Ovary (tissue), 3 donors: ENCODE results near the gene ITPK1.

Experiments used
- EP300 ChIP-seq: sonication (generic); formaldehyde crosslinking; IDR thresholded peaks from one replicate; pipeline ENCODE4 v1.6.1; 2017; ENCODE audit warnings: antibody characterized with exemption
- POLR2A ChIP-seq: fragments of 450-650 bp; IDR thresholded peaks from one replicate; pipeline ENCODE4 v1.6.1; 2017; ENCODE audit warnings: antibody characterized with exemption, mild to moderate bottlenecking, moderate library complexity
- TF ChIP-seq, protein P1 (sequence below), 3 donors: fragments of 450-650 bp in 2 of 3; fragments of 200-600 bp in 1 of 3; IDR thresholded peaks; one replicate each; pipeline versions ENCODE4 v1.5.1 to v1.8.0; 2016 to 2022; ENCODE audit warnings: antibody characterized with exemption in 3 of 3, mild to moderate bottlenecking in 1 of 3
- donor health status: DM: no; HTN: no; CAD: no.

DNA sequence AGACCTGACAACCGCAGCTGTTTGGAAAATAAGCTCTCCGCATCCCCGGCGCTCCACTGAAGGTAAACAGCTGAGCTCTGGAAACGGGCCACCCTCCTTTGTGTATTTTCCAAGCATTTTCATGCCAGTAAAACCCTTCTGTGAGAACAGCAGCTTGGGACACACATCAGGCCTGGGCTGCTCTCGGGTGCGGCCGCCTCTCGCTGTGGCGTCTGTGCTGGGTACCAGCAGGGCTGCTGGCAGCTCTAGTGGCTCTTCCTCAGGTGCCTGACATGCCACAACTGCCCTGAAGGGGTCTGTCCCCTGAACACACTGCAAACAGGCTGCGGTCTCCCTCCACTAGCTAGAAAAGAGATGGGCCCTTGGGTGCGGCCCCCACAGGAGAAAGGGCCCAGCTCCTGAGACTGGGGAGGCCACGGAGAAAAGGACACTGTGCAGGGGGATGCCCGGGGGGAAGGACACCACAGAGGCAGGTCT, 96.3 kb downstream of the ITPK1 start:
- TF ChIP-seq, protein P1, sequence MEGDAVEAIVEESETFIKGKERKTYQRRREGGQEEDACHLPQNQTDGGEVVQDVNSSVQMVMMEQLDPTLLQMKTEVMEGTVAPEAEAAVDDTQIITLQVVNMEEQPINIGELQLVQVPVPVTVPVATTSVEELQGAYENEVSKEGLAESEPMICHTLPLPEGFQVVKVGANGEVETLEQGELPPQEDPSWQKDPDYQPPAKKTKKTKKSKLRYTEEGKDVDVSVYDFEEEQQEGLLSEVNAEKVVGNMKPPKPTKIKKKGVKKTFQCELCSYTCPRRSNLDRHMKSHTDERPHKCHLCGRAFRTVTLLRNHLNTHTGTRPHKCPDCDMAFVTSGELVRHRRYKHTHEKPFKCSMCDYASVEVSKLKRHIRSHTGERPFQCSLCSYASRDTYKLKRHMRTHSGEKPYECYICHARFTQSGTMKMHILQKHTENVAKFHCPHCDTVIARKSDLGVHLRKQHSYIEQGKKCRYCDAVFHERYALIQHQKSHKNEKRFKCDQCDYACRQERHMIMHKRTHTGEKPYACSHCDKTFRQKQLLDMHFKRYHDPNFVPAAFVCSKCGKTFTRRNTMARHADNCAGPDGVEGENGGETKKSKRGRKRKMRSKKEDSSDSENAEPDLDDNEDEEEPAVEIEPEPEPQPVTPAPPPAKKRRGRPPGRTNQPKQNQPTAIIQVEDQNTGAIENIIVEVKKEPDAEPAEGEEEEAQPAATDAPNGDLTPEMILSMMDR (IDR thresholded peaks at IDR 0.05): no peak
- TF ChIP-seq POLR2A (no peak), EP300 (no peak)
